IPS-NIHi11 (cell line): ENCODE measurements around the gene DNAJC13.

Experiments
- DNase-seq: peaks from one replicate; pipeline ENCODE4 v3.0.0; 2012; ENCODE audit warnings: mixed read lengths, low spot score

Gene DNAJC13

GRCh38 chr3:132461544-132461943 lies 44.2 kb downstream of the DNAJC13 start:
- DNase-seq, result no peak

DNA sequence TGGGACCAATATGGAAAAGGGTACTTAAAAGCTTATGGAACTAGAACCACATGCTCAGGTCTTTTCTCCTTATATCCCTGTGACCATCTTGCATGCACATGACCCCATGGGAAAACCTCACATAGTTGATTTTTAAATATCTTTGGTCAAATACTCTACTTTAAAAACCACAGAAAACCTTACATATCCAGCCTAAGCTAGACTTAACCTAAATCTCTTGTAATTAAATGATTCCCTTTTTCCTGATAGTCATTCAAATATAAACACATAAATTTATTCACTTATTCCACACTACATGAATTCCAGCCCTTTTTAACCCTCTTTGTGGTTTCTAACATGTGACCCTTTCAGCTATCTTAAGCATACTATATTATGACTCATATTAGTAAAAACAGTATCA lies 46.8 kb downstream of the DNAJC13 start:
- DNase-seq, result no peak

GRCh38 chr3:132469326-132469725 lies 52.0 kb downstream of the DNAJC13 start:
- DNase-seq, result no peak

GRCh38 chr3:132486099-132486498 lies 68.8 kb downstream of the DNAJC13 start:
- no peak for DNase-seq

GRCh38 chr3:132488151-132488550 lies 70.8 kb downstream of the DNAJC13 start:
- no peak for DNase-seq

DNA sequence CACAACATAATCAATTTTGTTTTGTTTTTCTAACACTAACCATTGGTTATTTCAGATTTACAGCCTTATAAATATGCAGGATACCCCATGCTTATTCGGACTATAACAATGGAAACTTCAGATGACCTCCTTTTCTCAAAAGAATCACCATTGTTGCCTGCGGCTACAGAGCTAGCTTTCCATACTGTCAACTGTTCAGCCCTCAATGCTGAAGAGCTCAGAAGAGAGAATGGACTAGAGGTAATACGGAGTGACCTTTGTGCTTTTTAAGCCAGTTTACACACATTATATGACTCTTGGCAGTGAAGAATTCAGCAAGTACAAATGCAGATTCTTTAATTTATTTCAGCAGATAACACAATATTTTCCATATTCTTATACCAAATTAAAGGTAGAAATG lies 81.8 kb downstream of the DNAJC13 start:
- no peak for DNase-seq

- DNase-seq, result no peak
These were observed 86.3 kb downstream of the DNAJC13 start for GRCh38 chr3:132503559-132503958.

- DNase-seq, result no peak
These were observed 87.2 kb downstream of the DNAJC13 start for GRCh38 chr3:132504375-132504933.

- DNase-seq, result no peak
These were observed 90.4 kb downstream of the DNAJC13 start for GRCh38 chr3:132507657-132508056.

DNA sequence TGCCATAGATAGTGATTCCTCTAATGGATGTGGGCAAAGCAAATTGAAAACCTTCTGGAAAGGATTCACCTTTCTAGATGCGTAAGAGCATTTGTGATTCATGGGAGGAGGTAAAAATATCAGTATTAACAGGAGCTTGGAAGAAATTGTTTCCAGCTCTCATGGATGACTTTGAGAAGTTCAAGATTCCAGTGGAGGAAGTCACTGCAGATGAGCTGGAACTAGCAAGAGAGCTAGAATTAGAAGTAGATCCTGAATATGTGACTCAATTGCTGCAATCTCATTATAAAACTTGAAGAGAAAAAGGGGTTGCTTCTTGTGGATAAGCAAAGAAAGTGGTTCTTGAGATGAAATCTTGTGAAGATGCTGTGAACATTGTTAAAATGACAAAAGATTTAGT lies 91.8 kb downstream of the DNAJC13 start:
- DNase-seq, result no peak

DNA sequence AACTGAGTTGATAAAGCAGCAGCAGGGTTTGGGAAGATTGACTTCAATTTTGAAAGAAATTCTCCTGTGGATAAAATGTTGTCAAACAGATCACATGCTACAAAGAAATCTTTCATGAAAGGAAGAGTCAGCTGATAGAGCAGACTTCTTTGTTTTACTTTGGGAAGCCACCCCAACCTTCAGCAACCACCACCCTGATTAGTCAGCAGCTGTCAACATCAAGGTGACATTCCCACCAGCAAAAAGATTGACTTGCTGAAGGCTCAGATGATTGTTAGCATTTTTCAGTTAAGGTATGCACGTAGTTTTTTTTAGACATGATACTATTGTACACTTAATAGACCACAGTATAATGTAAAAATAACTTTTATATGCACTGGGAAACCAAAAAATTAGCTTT lies 92.2 kb downstream of the DNAJC13 start:
- DNase-seq, result no peak

DNA sequence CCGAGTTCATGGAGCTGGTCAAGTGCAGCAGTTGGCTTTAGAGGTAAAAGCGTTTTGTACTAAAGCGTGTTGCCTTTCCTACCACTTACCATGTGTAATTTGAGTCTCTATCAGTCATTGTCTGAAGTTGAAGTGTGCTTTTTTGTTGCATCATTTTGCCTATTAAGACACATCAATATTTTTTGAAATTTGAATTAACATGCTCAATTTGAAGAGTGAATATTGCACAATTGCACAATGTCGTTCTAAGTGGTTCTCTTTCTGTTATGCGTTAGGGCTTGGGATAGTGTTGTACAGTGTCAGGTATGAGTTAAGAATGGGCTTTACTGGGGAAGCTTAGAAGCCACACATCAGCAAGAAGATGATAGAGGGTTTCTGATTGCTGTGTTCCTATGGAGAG lies 95.8 kb downstream of the DNAJC13 start:
- DNase-seq, result no peak

DNA sequence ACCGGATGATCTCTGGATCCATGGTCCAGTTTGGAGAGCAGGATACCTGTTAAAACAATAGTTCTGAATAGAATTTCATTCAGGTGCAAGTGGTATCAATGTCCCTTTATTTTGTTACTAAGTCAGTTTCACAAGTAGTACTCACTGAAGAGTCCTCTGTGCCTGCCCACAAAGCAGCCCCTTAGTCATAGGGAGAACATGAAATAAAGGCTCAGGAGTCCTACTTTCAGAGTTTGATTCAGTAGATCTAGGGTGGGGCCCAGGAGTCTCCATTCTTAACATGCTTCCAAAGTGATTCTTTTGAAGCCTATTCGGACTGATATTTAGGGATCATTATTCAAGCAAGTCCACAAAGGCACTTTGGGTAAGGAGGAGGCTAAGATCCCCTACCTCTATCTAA lies 100.0 kb downstream of the DNAJC13 start:
- no peak for DNase-seq

DNA sequence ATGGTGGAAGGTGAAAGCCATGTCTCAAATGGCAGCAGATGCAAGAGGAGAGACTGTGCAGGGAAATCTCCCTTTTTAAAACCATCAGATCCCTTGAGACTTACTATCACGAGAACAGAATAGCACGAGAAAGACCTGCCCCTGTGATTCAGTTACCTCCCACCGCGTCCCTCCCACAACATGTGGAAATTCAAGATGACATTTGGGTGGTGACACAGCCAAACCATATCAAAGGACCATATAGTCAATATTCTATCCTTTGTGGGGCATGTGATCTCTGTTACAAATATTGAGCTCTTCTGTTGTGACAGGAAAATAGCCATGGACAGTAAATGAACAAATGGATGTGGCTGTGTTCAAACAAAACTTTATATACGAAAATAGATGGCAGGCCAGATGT lies 102.6 kb downstream of the DNAJC13 start:
- no peak for DNase-seq

- DNase-seq, result no peak
These were observed 104.6 kb downstream of the DNAJC13 start for GRCh38 chr3:132521901-132522300.

- DNase-seq, result no peak
These were observed 105.1 kb downstream of the DNAJC13 start for GRCh38 chr3:132522353-132522752.

DNA sequence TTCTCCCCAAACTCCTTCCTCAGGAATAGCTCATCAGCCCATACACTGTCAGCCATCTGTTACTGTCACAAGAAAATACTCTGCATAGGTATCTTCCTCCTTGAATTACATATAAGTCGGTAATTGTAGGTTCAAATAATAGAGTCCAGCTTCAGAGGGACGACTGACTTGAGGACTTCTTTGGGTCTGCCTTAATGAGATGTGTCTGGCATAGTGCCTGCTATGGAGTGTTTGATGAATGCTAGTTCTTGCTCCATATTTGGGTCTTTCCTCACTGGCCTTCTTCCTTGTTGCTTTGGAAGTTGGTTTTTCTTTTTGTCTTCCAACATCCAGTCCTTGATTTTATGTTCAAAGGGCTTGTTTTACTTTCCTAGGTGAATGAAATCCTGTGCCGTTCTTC lies 113.3 kb downstream of the DNAJC13 start:
- DNase-seq, result no peak

- peak; percentile 68 for DNase-seq
These were observed 118.5 kb downstream of the DNAJC13 start for GRCh38 chr3:132535575-132536441.

GRCh38 chr3:132536442-132537153 lies 119.3 kb downstream of the DNAJC13 start:
- DNase-seq, result no peak

GRCh38 chr3:132537297-132537696 lies 120.0 kb downstream of the DNAJC13 start:
- no peak for DNase-seq

- DNase-seq, result no peak
These were observed 120.8 kb downstream of the DNAJC13 start for GRCh38 chr3:132538072-132538471.

DNA sequence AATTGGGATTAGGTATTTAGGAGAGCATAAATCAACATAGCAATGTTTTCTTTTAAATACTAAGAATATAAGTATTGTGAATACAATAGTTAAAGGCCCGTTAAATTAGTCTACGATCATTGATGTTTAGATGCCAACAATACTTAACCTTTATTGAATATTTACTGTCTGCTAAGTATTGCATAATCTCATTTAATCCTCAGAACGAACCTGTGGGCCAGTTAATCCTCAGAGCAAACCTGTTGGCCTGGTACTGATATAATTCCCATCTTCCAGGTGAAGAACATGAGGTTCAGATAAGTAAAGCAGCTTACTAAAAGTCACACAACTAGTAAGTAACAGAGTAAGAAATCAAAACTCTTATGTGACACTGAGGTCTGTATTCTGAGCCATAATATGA lies 122.4 kb downstream of the DNAJC13 start:
- DNase-seq, result no peak

DNA sequence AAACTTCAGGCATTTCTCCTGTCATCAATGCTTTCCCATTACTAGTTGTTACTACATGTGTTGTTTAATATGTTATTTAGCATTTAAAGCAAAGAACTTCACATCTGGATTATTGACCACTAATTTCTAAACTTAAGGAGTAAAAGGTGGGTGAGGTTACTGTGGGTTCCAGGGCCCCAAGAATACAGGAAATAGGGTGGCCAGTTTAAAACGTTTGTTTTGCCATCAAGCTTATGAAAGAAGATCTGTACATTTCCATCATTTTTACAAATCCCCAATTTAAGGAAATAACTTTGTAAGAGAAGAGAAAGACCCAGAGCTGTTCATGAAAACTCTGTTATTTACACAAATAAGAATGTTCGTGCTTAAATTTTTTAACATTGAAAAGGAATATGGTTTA lies 125.3 kb downstream of the DNAJC13 start:
- DNase-seq, result no peak
